NT2/D1 (cell line): ENCODE results near the gene ZNF260.

Experiments
- DNase-seq: peaks from one replicate; pipeline ENCODE4 v3.0.0-alpha.2; 2011; ENCODE audit warnings: low read depth, low spot score
- H3K27me3 ChIP-seq: 2 replicates; pipeline ENCODE4 v1.6.0; 2011; ENCODE audit warnings: mild to moderate bottlenecking; ENCODE audit not compliant: insufficient read length, insufficient read depth
- H3K36me3 ChIP-seq: 2 replicates; pipeline ENCODE4 v1.6.1; 2011; ENCODE audit warnings: mild to moderate bottlenecking, low read length, mixed read lengths; ENCODE audit not compliant: insufficient read depth, insufficient read length
- H3K4me1 ChIP-seq: 2 replicates; pipeline ENCODE4 v1.5.1; 2011; ENCODE audit not compliant: insufficient read depth, insufficient read length
- H3K4me3 ChIP-seq: 2 replicates; pipeline ENCODE4 v1.5.1; 2011; ENCODE audit warnings: low read depth; ENCODE audit not compliant: insufficient read length
- H3K9ac ChIP-seq: 2 replicates; pipeline ENCODE4 v1.6.0; 2011; ENCODE audit warnings: low read depth; ENCODE audit not compliant: insufficient read length
- H3K9me3 ChIP-seq: 2 replicates; pipeline ENCODE4 v1.5.1; 2011; ENCODE audit warnings: mild to moderate bottlenecking, low read length; ENCODE audit not compliant: insufficient read depth
- SUZ12 ChIP-seq: IDR thresholded peaks from 2 replicates; pipeline ENCODE4 v1.6.1; 2011; ENCODE audit not compliant: insufficient read length, insufficient read depth; ENCODE audit errors: extremely low read depth
- YY1 ChIP-seq: IDR thresholded peaks from 2 replicates; pipeline ENCODE4 v1.6.1; 2011; ENCODE audit not compliant: insufficient read length, insufficient read depth
- ZNF274 ChIP-seq: IDR thresholded peaks from 2 replicates; pipeline ENCODE4 v1.6.1; 2011; ENCODE audit warnings: mild to moderate bottlenecking, low read depth, low read length

The ZNF260 gene

DNA sequence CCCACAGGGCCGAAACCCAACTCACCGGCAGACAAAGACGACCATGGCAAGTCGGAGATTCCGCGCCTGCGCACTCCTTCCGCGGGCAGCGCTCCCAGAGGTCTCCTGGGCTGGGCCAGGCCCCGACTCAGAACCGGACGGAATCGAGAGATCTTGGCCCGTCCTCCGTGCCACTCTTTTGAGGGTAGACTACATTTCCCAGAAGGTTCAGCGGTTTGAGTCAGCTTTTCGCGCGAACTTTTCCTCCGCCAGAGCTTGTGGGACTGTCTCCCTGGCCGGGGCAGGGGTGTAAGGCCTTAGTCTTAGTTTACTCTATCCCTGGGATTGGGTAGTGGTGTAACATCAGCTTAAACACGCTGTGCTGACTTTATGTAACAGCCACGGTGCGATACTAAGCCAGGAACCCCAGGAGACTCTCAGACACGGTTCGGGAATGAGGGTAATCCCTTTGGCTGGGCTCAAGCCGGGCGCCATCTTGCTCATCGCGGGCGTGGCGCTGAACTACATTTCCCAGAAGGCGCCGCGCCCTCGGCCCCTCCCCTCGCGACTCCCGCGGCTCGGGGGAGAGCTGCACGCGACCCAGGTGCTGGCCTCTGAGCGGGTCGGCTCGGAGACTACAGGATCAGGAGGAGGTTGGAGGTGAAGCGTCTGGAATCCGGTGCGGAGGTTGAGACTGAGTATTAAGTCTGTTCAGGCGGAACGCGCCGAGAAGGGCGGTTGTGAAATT is at the start of gene ZNF260:
Gene ZNF260 (minus strand): TSS at position 78 of the 727 bp plus-strand sequence. CDS start 13,033 bp downstream, outside the sequence.
- peak; percentile 92 for DNase-seq
- peak within 1 kb of the TSS; percentile 73 for H3K4me3 ChIP-seq
- TF ChIP-seq SUZ12: no peak
- peak; percentile 78 for TF ChIP-seq YY1
- TF ChIP-seq ZNF274: no peak
- peaks cover 11% of the 10 kb centered on the region; the same call in 1 of the 2 replicates for H3K9me3 ChIP-seq
- no peaks in the 10 kb centered on the region for H3K4me1 ChIP-seq
- H3K27me3 ChIP-seq: no peaks in the 10 kb centered on the region
- H3K9ac ChIP-seq: peak within 1 kb of the TSS; percentile 90
- H3K36me3 ChIP-seq: peaks cover 20% of the 10 kb centered on the region

- no peaks in the 10 kb centered on the region for H3K9me3 ChIP-seq
Measured at GRCh38 chr19:36577271-36577996, 49.4 kb upstream of the ZNF260 start.

GRCh38 chr19:36574741-36575140 is 46.7 kb upstream of the ZNF260 start:
- peak overlapping the region; percentile 91 for H3K4me3 ChIP-seq
- TF ChIP-seq SUZ12: no peak
- no peak for TF ChIP-seq YY1
- TF ChIP-seq ZNF274: no peak
- H3K4me1 ChIP-seq: peaks cover 2% of the 10 kb centered on the region
- peaks cover 34% of the 10 kb centered on the region for H3K36me3 ChIP-seq
- no peaks in the 10 kb centered on the region for H3K9me3 ChIP-seq
- no peak overlapping the region for H3K9ac ChIP-seq
- H3K27me3 ChIP-seq: no peaks in the 10 kb centered on the region
- no peak for DNase-seq

More at GRCh38 chr19:36577271-36577996, 49.4 kb upstream of the ZNF260 start:
- TF ChIP-seq ZNF274 (no peak), YY1 (no peak), SUZ12 (no peak)
- Histone ChIP-seq H3K4me1 (peaks cover 2% of the 10 kb centered on the region), H3K27me3 (no peaks in the 10 kb centered on the region), H3K9ac (no peak overlapping the region), H3K4me3 (no peak overlapping the region), H3K36me3 (peaks cover 43% of the 10 kb centered on the region)
- peak; percentile 1 for DNase-seq

DNA sequence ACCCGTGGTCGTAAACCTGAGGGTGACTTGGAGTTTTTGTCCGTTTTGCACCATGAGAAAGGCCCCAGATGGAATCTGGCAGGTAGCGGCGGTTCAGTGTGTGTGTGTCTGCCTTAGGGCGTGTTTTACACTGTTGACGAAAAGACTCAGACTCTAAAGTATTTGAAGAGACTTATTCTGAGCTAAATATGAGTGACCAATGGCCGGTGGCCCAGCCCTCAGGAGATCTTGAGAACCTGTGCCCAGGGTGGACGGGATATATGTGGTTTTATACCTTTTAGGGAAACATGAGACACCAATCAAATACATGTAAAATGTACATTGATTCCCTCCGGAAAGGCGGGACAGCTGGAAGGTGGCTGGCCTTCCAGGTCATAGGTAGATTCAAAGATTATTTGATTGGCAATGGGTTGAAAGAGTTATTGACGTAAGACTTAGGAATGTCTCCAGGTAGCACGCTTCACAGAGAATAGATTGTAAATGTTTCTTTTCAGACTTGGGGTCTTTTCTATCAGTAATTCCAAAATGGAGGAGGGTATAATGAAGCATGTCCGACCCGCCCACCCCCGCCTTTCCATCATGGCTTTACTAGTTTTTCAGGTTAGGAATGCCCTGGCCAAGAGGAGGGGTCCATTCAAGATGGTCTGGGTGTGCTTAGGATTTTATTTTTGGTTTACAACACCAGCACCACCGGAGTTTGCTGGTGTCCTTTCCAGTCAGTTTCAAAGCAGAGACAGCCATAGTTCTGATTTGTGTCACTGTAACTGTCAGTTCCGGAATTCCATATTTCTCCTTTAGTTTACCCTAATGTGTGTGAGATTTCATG is 46.0 kb upstream of the ZNF260 start:
- H3K9me3 ChIP-seq: no peaks in the 10 kb centered on the region
- peaks cover 34% of the 10 kb centered on the region for H3K36me3 ChIP-seq
- H3K9ac ChIP-seq: peak overlapping the region; percentile 93
- H3K4me1 ChIP-seq: peaks cover 2% of the 10 kb centered on the region
- TF ChIP-seq YY1 (no peak), ZNF274 (no peak), SUZ12 (no peak)
- no peaks in the 10 kb centered on the region for H3K27me3 ChIP-seq
- no peak for DNase-seq
- peak overlapping the region; percentile 91 for H3K4me3 ChIP-seq

DNA sequence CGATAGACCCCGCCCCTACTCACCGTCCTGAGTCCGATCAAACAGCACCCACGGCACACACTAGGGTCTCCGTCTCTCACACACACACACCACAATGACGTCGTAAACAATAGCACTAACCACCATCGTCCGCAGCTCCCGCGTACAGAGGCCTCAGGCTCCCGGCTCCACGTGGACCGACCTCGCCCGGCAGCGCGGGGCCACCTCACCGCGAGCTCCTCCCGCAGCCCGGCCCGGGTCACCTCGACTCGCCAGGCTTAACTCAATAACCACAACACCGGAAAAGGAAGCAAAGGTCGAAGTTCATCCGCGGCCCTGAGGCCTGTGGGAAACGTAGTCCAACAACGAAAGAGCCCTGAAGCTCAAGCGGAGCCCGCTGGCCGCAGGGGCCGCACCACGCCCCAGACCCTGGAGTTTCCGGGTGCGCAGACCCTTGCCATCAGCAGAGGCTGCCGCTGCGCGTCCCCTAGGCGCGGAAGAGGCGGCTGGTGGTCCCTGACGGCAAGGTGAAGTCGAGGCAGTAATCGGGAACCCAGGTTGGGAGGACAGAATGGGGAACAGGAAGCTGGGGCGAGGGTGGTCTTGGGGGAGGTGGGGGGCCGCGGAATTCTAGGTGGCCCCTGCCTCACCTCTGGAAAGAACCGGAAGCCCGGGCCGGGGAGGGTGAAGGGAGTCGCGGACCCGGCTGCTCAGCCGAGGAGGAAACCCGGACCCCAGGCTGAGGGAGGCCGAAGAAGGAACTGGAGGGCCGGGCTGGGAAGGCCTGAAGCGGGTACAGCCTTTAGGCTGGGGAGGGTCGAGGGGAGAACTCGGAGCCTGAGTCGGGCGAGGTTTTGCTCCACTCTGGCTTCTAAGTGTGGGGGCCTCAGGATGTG is 45.2 kb upstream of the ZNF260 start, which contains the start of gene ZNF529:
Gene ZNF529 (minus strand): TSS at position 273 of the 875 bp plus-strand sequence. CDS start 946 bp downstream, outside the sequence.
- H3K4me1 ChIP-seq: peaks cover 2% of the 10 kb centered on the region
- peak within 1 kb of the TSS; percentile 93 for H3K9ac ChIP-seq
- peak within 1 kb of the TSS; percentile 91 for H3K4me3 ChIP-seq
- H3K27me3 ChIP-seq: no peaks in the 10 kb centered on the region
- H3K9me3 ChIP-seq: no peaks in the 10 kb centered on the region
- peak; percentile 82 for DNase-seq
- no peak for TF ChIP-seq YY1
- peaks cover 31% of the 10 kb centered on the region for H3K36me3 ChIP-seq

GRCh38 chr19:36572593-36573019 is 44.5 kb upstream of the ZNF260 start:
- H3K36me3 ChIP-seq: peaks cover 31% of the 10 kb centered on the region
- no peaks in the 10 kb centered on the region for H3K27me3 ChIP-seq
- no peak for DNase-seq
- no peaks in the 10 kb centered on the region for H3K9me3 ChIP-seq
- peaks cover 2% of the 10 kb centered on the region for H3K4me1 ChIP-seq
- H3K9ac ChIP-seq: peak overlapping the region; percentile 93
- no peak for TF ChIP-seq ZNF274
- TF ChIP-seq SUZ12: no peak
- no peak for TF ChIP-seq YY1
- H3K4me3 ChIP-seq: peak overlapping the region; percentile 91
